OCI-LY7 (cell line): Measurements from ENCODE around the gene ARMH1. TPM values are rescaled to one million over a fixed set of nuclear protein-coding genes. Genes with fewer than 3 reads are reported as not detected.

Experiments used
- BruUV-seq: library from RNA; stranded (reverse); fragments of 400-500 nt; replicated peaks from 2 replicates; lab custom pipeline; 2021; lab: Mats Ljungman, UMichigan
- CTCF ChIA-PET: fragments of 300-600 bp; sonication (Branson Sonifier 250); formaldehyde crosslinking; loops from one replicate; lab custom pipeline; 2022; ENCODE audit warnings: antibody characterized with exemption; ENCODE audit not compliant: unreplicated experiment; lab: Charles Lee
- POLR2A ChIA-PET: fragments of 300-600 bp; sonication (Branson Sonifier 250); formaldehyde crosslinking; loops from one replicate; lab custom pipeline; 2022; ENCODE audit warnings: antibody characterized with exemption; lab: Charles Lee
- DNase-seq: peaks from one replicate; pipeline ENCODE4 v3.0.0-alpha.2; 2015; ENCODE audit warnings: low spot score
- H2AFZ ChIP-seq: fragments of 200-600 bp; sonication (generic), shearing (Covaris generic); 2 replicates; pipeline ENCODE4 v1.6.1; 2014; ENCODE audit warnings: mild to moderate bottlenecking, antibody characterized with exemption, low read length, moderate library complexity
- H3K27ac ChIP-seq: fragments of 200-600 bp; sonication (generic); 2 replicates; pipeline ENCODE4 v1.5.1; 2014; ENCODE audit warnings: mixed run types, low read depth, mild to moderate bottlenecking, moderate library complexity, low read length, inconsistent platforms; ENCODE audit not compliant: poor library complexity, severe bottlenecking
- H3K36me3 ChIP-seq: fragments of 200-600 bp; sonication (generic); 2 replicates; pipeline ENCODE4 v1.6.1; 2014; ENCODE audit warnings: mild to moderate bottlenecking, antibody characterized with exemption, low read length, moderate library complexity, mixed read lengths; ENCODE audit not compliant: insufficient read depth
- H3K4me1 ChIP-seq: fragments of 200-600 bp; sonication (generic); 2 replicates; pipeline ENCODE4 v1.5.1; 2014; ENCODE audit warnings: mild to moderate bottlenecking, low read length; ENCODE audit not compliant: insufficient read depth, poor library complexity, severe bottlenecking
- H3K4me2 ChIP-seq: fragments of 200-600 bp; sonication (generic); 2 replicates; pipeline ENCODE4 v1.6.1; 2014; ENCODE audit warnings: mild to moderate bottlenecking, low read length
- H3K4me3 ChIP-seq: fragments of 200-600 bp; sonication (generic); 2 replicates; pipeline ENCODE4 v1.5.1; 2014; ENCODE audit warnings: mild to moderate bottlenecking, low read depth, low read length; ENCODE audit not compliant: poor library complexity, severe bottlenecking
- H3K79me2 ChIP-seq: fragments of 200-600 bp; sonication (generic); 2 replicates; pipeline ENCODE4 v1.6.1; 2016; ENCODE audit warnings: low read depth, mild to moderate bottlenecking, low read length, moderate library complexity, mixed read lengths; ENCODE audit not compliant: insufficient read depth
- H3K9me2 ChIP-seq: fragments of 200-600 bp; sonication (generic); 2 replicates; pipeline ENCODE4 v1.6.1; 2016; ENCODE audit warnings: mild to moderate bottlenecking, low read length, mixed read lengths; ENCODE audit not compliant: insufficient read depth
- H3K9me3 ChIP-seq: fragments of 200-600 bp; sonication (generic); 2 replicates; pipeline ENCODE4 v1.6.1; 2014; ENCODE audit warnings: mild to moderate bottlenecking, mixed run types, low read length, mixed read lengths
- H4K20me1 ChIP-seq: fragments of 200-600 bp; sonication (generic); 2 replicates; pipeline ENCODE4 v1.6.1; 2014; ENCODE audit warnings: mild to moderate bottlenecking, antibody characterized with exemption, low read length, moderate library complexity, mixed read lengths; ENCODE audit not compliant: insufficient read depth
- EZH2phosphoT487 ChIP-seq: fragments of 200-600 bp; sonication (generic); IDR thresholded peaks from 2 replicates; pipeline ENCODE4 v1.6.1; 2018; ENCODE audit warnings: low read depth, borderline replicate concordance, mild to moderate bottlenecking, mixed run types, antibody characterized with exemption, low read length, moderate library complexity, mixed read lengths
- intact Hi-C: fragments of 100-400 bp; cut with micrococcal nuclease; formaldehyde crosslinking; loops from one replicate; pipeline ENCODE4 v1.10.0; 2022; ENCODE audit not compliant: unreplicated experiment
- total RNA-seq, 2 experiments: library from RNA; depleted of rRNA in 1 of 2; stranded (reverse); fragments of >200 nt in 1 of 2; shearing (Covaris generic) in 1 of 2; gene quantifications; 2 replicates each; pipeline ENCODE4 v1.2.3, GENCODE V29; 2014 to 2022
- TF ChIP-seq, protein P1 (sequence below): fragments of 200-600 bp; sonication (generic); conservative IDR thresholded peaks from 2 replicates; pipeline ENCODE4 v1.5.1; 2014; ENCODE audit warnings: mild to moderate bottlenecking, antibody characterized with exemption, low read length, moderate library complexity, mixed read lengths

ARMH1 gene
- total RNA-seq, 2 experiments from 2014 or later, result 7.8 to 8.9 TPM

DNA sequence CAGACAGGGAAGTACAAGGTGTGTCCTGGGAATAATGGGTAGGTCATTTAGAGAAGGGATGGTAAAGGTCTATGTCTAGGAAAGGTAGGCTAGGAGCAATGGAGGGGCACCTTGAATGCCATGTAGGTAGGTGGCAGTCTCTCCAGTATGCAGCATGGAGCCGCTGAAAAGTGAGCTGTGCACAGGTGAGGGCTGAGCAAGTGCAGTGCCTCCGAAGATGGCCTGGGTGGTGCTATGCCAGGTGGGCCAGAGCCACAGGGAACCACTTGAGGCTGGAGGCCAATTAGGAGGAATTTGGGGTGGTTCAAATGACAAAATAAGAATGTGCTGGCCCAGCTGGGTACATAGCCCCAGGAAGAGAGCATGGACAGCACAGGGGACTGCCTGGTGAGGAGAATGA, 31.4 kb downstream of the ARMH1 start:
- Histone ChIP-seq H3K9me3 (no peaks in the 10 kb centered on the region), H3K4me3 (no peak overlapping the region), H3K4me1 (peaks cover 23% of the 10 kb centered on the region), H2AFZ (no peak overlapping the region), H3K79me2 (no peaks in the 10 kb centered on the region), H3K27ac (no peak overlapping the region), H3K9me2 (no peaks in the 10 kb centered on the region), H3K36me3 (no peaks in the 10 kb centered on the region; the same call in 1 of the 2 replicates), H3K4me2 (no peak overlapping the region), H4K20me1 (no peaks in the 10 kb centered on the region)
- BruUV-seq, result no TSS peak
- ChIA-PET CTCF (interaction anchor here (0.6 kb wide), 1 partner anchor 14 kb away, joined by 3 read pairs; no protein-coding TSS in a partner anchor), POLR2A (interaction anchor here (1.3 to 4.0 kb wide), 3 partner anchors 9 to 16 kb away, joined by 5 to 28 read pairs (median 10); no protein-coding TSS in a partner anchor)
- DNase-seq, result no peak
- TF ChIP-seq EZH2phosphoT487, result no peak
- TF ChIP-seq, protein P1, sequence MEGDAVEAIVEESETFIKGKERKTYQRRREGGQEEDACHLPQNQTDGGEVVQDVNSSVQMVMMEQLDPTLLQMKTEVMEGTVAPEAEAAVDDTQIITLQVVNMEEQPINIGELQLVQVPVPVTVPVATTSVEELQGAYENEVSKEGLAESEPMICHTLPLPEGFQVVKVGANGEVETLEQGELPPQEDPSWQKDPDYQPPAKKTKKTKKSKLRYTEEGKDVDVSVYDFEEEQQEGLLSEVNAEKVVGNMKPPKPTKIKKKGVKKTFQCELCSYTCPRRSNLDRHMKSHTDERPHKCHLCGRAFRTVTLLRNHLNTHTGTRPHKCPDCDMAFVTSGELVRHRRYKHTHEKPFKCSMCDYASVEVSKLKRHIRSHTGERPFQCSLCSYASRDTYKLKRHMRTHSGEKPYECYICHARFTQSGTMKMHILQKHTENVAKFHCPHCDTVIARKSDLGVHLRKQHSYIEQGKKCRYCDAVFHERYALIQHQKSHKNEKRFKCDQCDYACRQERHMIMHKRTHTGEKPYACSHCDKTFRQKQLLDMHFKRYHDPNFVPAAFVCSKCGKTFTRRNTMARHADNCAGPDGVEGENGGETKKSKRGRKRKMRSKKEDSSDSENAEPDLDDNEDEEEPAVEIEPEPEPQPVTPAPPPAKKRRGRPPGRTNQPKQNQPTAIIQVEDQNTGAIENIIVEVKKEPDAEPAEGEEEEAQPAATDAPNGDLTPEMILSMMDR, result no peak
- intact Hi-C loops, result no loop called here

DNA sequence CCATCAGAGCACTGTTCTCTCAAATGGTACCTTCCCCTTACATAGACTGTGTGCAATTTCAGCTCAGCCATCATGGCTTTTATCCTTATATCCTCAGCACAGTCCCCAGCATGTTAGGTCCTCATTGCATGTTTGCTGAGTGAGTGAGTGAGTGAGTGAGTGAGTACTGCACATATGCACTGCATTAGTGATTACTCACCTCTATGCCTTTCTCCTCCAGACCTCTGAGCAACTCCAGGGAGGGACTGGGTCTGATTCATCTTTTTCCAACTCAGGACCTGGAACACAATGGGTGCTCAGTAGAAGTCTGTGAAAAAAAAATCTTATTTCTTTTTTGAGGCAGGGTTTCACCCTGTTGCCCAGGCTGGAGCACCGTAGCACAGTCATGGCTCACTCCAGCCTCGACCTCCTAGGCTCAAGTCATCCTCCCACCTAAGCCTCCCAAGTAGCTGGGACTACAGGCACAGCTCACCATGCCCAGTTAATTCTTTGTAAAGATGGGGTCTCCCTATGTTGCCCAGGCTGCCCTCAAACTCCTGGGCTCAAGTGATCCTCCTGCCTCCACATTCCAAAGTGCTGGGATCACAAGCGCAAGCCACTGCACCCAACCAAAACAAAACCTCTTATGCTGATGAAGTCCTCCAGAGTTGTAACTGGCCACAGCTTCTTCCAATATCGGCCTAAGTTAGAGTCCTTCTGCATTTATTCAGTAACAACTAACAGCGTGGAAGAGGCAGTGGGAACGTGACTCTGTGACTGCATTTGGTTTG, 32.8 kb downstream of the ARMH1 start:
- Histone ChIP-seq H3K9me2 (no peaks in the 10 kb centered on the region), H3K4me2 (no peak overlapping the region), H3K36me3 (no peaks in the 10 kb centered on the region; the same call in 1 of the 2 replicates), H3K27ac (no peak overlapping the region), H3K79me2 (no peaks in the 10 kb centered on the region), H3K4me3 (no peak overlapping the region), H3K4me1 (peaks cover 36% of the 10 kb centered on the region), H2AFZ (no peak overlapping the region; the same call in 1 of the 2 replicates), H3K9me3 (no peaks in the 10 kb centered on the region), H4K20me1 (no peaks in the 10 kb centered on the region)
- ChIA-PET POLR2A (interaction anchor here (0.7 to 4.0 kb wide), 4 partner anchors 11 to 32 kb away, joined by 3 to 28 read pairs (median 7); partner anchors contain the start of gene RNU5D-1), CTCF (interaction anchor here (0.6 to 1.4 kb wide), 3 partner anchors 9 to 57 kb away, joined by 3 to 7 read pairs (median 5); no protein-coding TSS in a partner anchor)
- TF ChIP-seq, protein P1, result no peak
- no peak for TF ChIP-seq EZH2phosphoT487
- DNase-seq, result no peak
- BruUV-seq, result no TSS peak
- intact Hi-C loops, result no loop called here
